IMR-90 (cell line): ENCODE measurements around the gene ADRA1B. TPM values are rescaled to one million over a fixed set of nuclear protein-coding genes. Genes with fewer than 3 reads are reported as not detected.

Experiments used
- ATAC-seq: fragments of 200-7000 bp; cut with Tn5 transposase; 2 replicates; pipeline ENCODE4 v1.9.1; 2020; ENCODE audit warnings: low read depth, mild to moderate bottlenecking, moderate library complexity
- BruUV-seq: library from RNA; stranded (reverse); fragments of 400-500 nt; replicated peaks from 2 replicates; lab custom pipeline; 2021; lab: Mats Ljungman, UMichigan
- CTCF ChIA-PET: fragments of 300-600 bp; formaldehyde crosslinking; extraction: SDS; loops from one replicate; lab custom pipeline; 2021; ENCODE audit warnings: antibody characterized with exemption; lab: Yijun Ruan, JAX
- POLR2A ChIA-PET: fragments of 300-600 bp; sonication (Branson Sonifier 250); formaldehyde crosslinking; loops from one replicate; lab custom pipeline; 2022; ENCODE audit warnings: antibody characterized with exemption; ENCODE audit not compliant: unreplicated experiment; lab: Charles Lee
- DNase-seq: peaks from one replicate; pipeline ENCODE4 v3.0.0; 2013
- H2AFZ ChIP-seq: replicated peaks from 2 replicates; pipeline ENCODE3; 2013; ENCODE audit warnings: low read length, mild to moderate bottlenecking; ENCODE audit not compliant: poor library complexity
- H2AK5ac ChIP-seq: 2 replicates; pipeline ENCODE4 v1.6.1; 2013; ENCODE audit warnings: low read depth, low read length, inconsistent platforms
- H2AK9ac ChIP-seq: replicated peaks from 2 replicates; pipeline ENCODE3; 2013; ENCODE audit warnings: mild to moderate bottlenecking, low read depth, low read length, moderate library complexity; ENCODE audit not compliant: poor library complexity
- H2BK120ac ChIP-seq: 2 replicates; pipeline ENCODE4 v1.6.1; 2013; ENCODE audit warnings: low read depth, low read length, inconsistent platforms
- H2BK15ac ChIP-seq: 3 replicates; pipeline ENCODE4 v1.6.1; 2013; ENCODE audit warnings: low read depth, low read length, inconsistent platforms
- H2BK20ac ChIP-seq: 2 replicates; pipeline ENCODE4 v1.6.1; 2013; ENCODE audit warnings: low read depth, mild to moderate bottlenecking, inconsistent platforms, low read length, moderate library complexity
- H2BK5ac ChIP-seq: 2 replicates; pipeline ENCODE4 v1.6.1; 2013; ENCODE audit warnings: mild to moderate bottlenecking, low read depth, low read length, inconsistent platforms; ENCODE audit not compliant: poor library complexity, severe bottlenecking
- H3K14ac ChIP-seq: replicated peaks from 2 replicates; pipeline ENCODE4 v1.6.1; 2013; ENCODE audit warnings: low read depth, low read length, inconsistent platforms
- H3K18ac ChIP-seq: 2 replicates; pipeline ENCODE4 v1.6.1; 2013; ENCODE audit warnings: low read depth, low read length, control low read depth
- H3K23ac ChIP-seq: 2 replicates; pipeline ENCODE4 v1.6.1; 2013; ENCODE audit warnings: low read depth, low read length, inconsistent platforms
- H3K27ac ChIP-seq: 2 replicates; pipeline ENCODE4 v1.5.1; 2013; ENCODE audit warnings: mild to moderate bottlenecking, control low read depth, low read length; ENCODE audit not compliant: insufficient read depth
- H3K27me3 ChIP-seq: 2 replicates; pipeline ENCODE4 v1.6.1; 2013; ENCODE audit warnings: low read length; ENCODE audit not compliant: control insufficient read depth, insufficient read depth
- H3K36me3 ChIP-seq: 2 replicates; pipeline ENCODE4 v1.6.1; 2013; ENCODE audit warnings: low read length, mixed read lengths; ENCODE audit not compliant: control insufficient read depth, insufficient read depth
- H3K4ac ChIP-seq: 2 replicates; pipeline ENCODE4 v1.6.1; 2013; ENCODE audit warnings: low read depth, low read length, inconsistent platforms
- H3K4me1 ChIP-seq: 2 replicates; pipeline ENCODE4 v1.6.1; 2013; ENCODE audit warnings: low read length, mixed read lengths; ENCODE audit not compliant: control insufficient read depth, insufficient read depth
- H3K4me2 ChIP-seq: 2 replicates; pipeline ENCODE4 v1.6.1; 2013; ENCODE audit warnings: low read depth, mild to moderate bottlenecking, control low read depth, low read length, moderate library complexity
- H3K4me3 ChIP-seq: 2 replicates; pipeline ENCODE4 v1.5.1; 2013; ENCODE audit warnings: low read depth, mild to moderate bottlenecking, control low read depth, low read length, moderate library complexity; ENCODE audit not compliant: insufficient read depth
- H3K56ac ChIP-seq: 2 replicates; pipeline ENCODE4 v1.6.1; 2013; ENCODE audit warnings: low read length, inconsistent platforms; ENCODE audit not compliant: insufficient read depth; ENCODE audit errors: extremely low read depth
- H3K79me1 ChIP-seq, 2 experiments: 2 replicates each; pipeline ENCODE4 v1.6.1; 2013; ENCODE audit warnings: low read length in 2 of 2, inconsistent platforms in 1 of 2, low read depth in 1 of 2
- H3K9ac ChIP-seq: 2 replicates; pipeline ENCODE4 v1.6.1; 2013; ENCODE audit warnings: low read depth, low read length, control low read depth
- H3K9me1 ChIP-seq: 2 replicates; pipeline ENCODE4 v1.6.1; 2013; ENCODE audit warnings: low read length, inconsistent platforms; ENCODE audit not compliant: insufficient read depth
- H3K9me3 ChIP-seq: 2 replicates; pipeline ENCODE4 v1.6.1; 2013; ENCODE audit warnings: low read length; ENCODE audit not compliant: control insufficient read depth, insufficient read depth
- H4K20me1 ChIP-seq: 2 replicates; pipeline ENCODE4 v1.6.1; 2013; ENCODE audit warnings: low read length, inconsistent platforms; ENCODE audit not compliant: insufficient read depth
- H4K5ac ChIP-seq: 2 replicates; pipeline ENCODE4 v1.6.1; 2013; ENCODE audit warnings: mild to moderate bottlenecking, low read depth, low read length, control low read depth
- H4K8ac ChIP-seq, 2 experiments: 2 replicates each; pipeline ENCODE4 v1.6.1; 2013; ENCODE audit warnings: low read depth in 2 of 2, low read length in 2 of 2, control low read depth in 1 of 2, inconsistent platforms in 1 of 2
- H4K91ac ChIP-seq: 2 replicates; pipeline ENCODE4 v1.6.1; 2013; ENCODE audit warnings: low read depth, low read length, inconsistent platforms; ENCODE audit not compliant: insufficient read depth
- CHD1 ChIP-seq: IDR thresholded peaks from 2 replicates; pipeline ENCODE4 v1.6.1; 2012; ENCODE audit warnings: low read depth, low read length, improper control_type of control experiment
- CTCF ChIP-seq: conservative IDR thresholded peaks from 2 replicates; pipeline ENCODE4 v1.5.1; 2012; ENCODE audit warnings: mild to moderate bottlenecking, low read depth, low read length, improper control_type of control experiment
- ELK1 ChIP-seq: fragments of 150-350 bp; IDR thresholded peaks from 2 replicates; pipeline ENCODE4 v1.6.1; 2016; ENCODE audit warnings: low read depth, mild to moderate bottlenecking, low read length, moderate library complexity, borderline replicate concordance
- MAFK ChIP-seq: IDR thresholded peaks from 2 replicates; pipeline ENCODE4 v1.6.1; 2012; ENCODE audit warnings: low read depth, low read length, improper control_type of control experiment
- MAZ ChIP-seq: IDR thresholded peaks from 2 replicates; pipeline ENCODE4 v1.6.1; 2012; ENCODE audit warnings: low read depth, mild to moderate bottlenecking, low read length, improper control_type of control experiment, moderate library complexity, borderline replicate concordance
- MXI1 ChIP-seq: IDR thresholded peaks from 2 replicates; pipeline ENCODE4 v1.6.1; 2012; ENCODE audit warnings: low read depth, mild to moderate bottlenecking, low read length, moderate library complexity, borderline replicate concordance
- RCOR1 ChIP-seq: IDR thresholded peaks from 2 replicates; pipeline ENCODE4 v1.6.1; 2012; ENCODE audit warnings: mild to moderate bottlenecking, low read length, improper control_type of control experiment; ENCODE audit not compliant: insufficient replicate concordance
- RFX5 ChIP-seq: IDR thresholded peaks from 2 replicates; pipeline ENCODE4 v1.8.0; 2012; ENCODE audit warnings: low read depth, mild to moderate bottlenecking, low read length, moderate library complexity
- SMC3 ChIP-seq: fragments of 150-350 bp; IDR thresholded peaks from 2 replicates; pipeline ENCODE4 v1.6.1; 2016; ENCODE audit warnings: low read depth, mild to moderate bottlenecking, antibody characterized with exemption, low read length, moderate library complexity
- USF2 ChIP-seq: fragments of 150-350 bp; IDR thresholded peaks from 2 replicates; pipeline ENCODE4 v1.6.1; 2017; ENCODE audit warnings: mild to moderate bottlenecking, antibody characterized with exemption, low read length, low read depth
- WGBS, 2 experiments: methylation state at CpG; one replicate each; pipeline versions ENCODE4 v1.1.5 to v1.1.7; 2013; ENCODE audit warnings: missing lambda C conversion rate in 2 of 2; ENCODE audit not compliant: insufficient read length in 1 of 2; ENCODE audit errors: extremely low coverage in 2 of 2; 5-methylcytosine and 5-hydroxymethylcytosine counted together
- dilution Hi-C: fragments of 300-500 bp; cut with HindIII; formaldehyde crosslinking; loops from one replicate; pipeline ENCODE4 v1.14.3; 2018; ENCODE audit warnings: low sequenced_read_pairs; ENCODE audit not compliant: unreplicated experiment
- in situ Hi-C: fragments of 300-500 bp; cut with MboI; formaldehyde crosslinking; loops from 3 replicates; pipeline ENCODE4 v1.14.3; 2019; ENCODE audit warnings: low sequenced_read_pairs, inconsistent platforms, mixed read lengths
- intact Hi-C: fragments of 100-400 bp; cut with micrococcal nuclease; formaldehyde crosslinking; loops from 2 replicates; pipeline ENCODE4 v1.10.0; 2022
- polyA plus RNA-seq, 3 experiments: library from polyadenylated mRNA; depleted of rRNA; stranded (reverse); fragments of >200 nt; gene quantifications; 2 replicates each; pipeline ENCODE4 v1.2.3, GENCODE V29; 2012; ENCODE audit warnings: low replicate concordance in 1 of 3
- total RNA-seq: library from RNA; depleted of rRNA; stranded (reverse); fragments of >200 nt; gene quantifications from 2 replicates; pipeline ENCODE4 v1.2.3, GENCODE V29; 2012

ADRA1B gene
- total and polyA plus RNA-seq, 2 of the 4 experiments (the other 2 are of a cell fraction) = 0.18 to 1.5 TPM

GRCh38 chr5:160007514-160007913 is 91.2 kb downstream of the ADRA1B start:
- no peak overlapping the region for H3K9ac ChIP-seq
- H2AK9ac ChIP-seq = no peak overlapping the region
- ChIA-PET POLR2A (no interaction called here), CTCF (interaction anchor here (0.6 to 1.1 kb wide), 2 partner anchors 9 to 14 kb away, joined by 3 to 5 read pairs; no protein-coding TSS in a partner anchor)
- DNase-seq (no peak), ATAC-seq (no peak)
- H4K8ac ChIP-seq = no peak overlapping the region
- H3K36me3 ChIP-seq = peaks cover 4% of the 10 kb centered on the region; the same call in 1 of the 2 replicates
- H3K4ac ChIP-seq = no peak overlapping the region
- H2BK5ac ChIP-seq = no peak overlapping the region
- no peak overlapping the region for H4K5ac ChIP-seq
- no peak overlapping the region for H3K27ac ChIP-seq
- dilution Hi-C loops (loop anchor here (25.0 kb wide), 1 partner anchor 355 kb away; the partner anchor contains the start of gene C1QTNF2), intact Hi-C loops (no loop called here), in situ Hi-C loops (no loop called here)
- no peak overlapping the region for H2BK20ac ChIP-seq
- H3K23ac ChIP-seq = no peak overlapping the region
- H3K18ac ChIP-seq = no peak overlapping the region
- no peak overlapping the region for H2AFZ ChIP-seq
- no peaks in the 10 kb centered on the region for H3K9me3 ChIP-seq
- H2BK120ac ChIP-seq = no peak overlapping the region
- no peak overlapping the region for H2BK15ac ChIP-seq
- no peak overlapping the region for H2AK5ac ChIP-seq
- no peaks in the 10 kb centered on the region for H3K27me3 ChIP-seq
- H4K20me1 ChIP-seq = no peaks in the 10 kb centered on the region
- no peak overlapping the region for H3K14ac ChIP-seq
- no TSS peak for BruUV-seq
- no peaks in the 10 kb centered on the region for H3K9me1 ChIP-seq
- H3K56ac ChIP-seq = no peak overlapping the region
- H3K4me3 ChIP-seq = no peak overlapping the region
- whole genome bisulfite sequencing, 2 experiments = no CpG with 5 or more reads among the region's 3 CpGs
- no peak overlapping the region for H4K91ac ChIP-seq
- peaks cover 1% of the 10 kb centered on the region for H3K4me1 ChIP-seq
- no peak for TF ChIP-seq SMC3
- TF ChIP-seq ELK1 = no peak
- TF ChIP-seq MAZ = no peak
- no peak for TF ChIP-seq MXI1
- no peak for TF ChIP-seq CTCF
- no peak for TF ChIP-seq CHD1
- no peak for TF ChIP-seq MAFK
- no peak for TF ChIP-seq USF2
- TF ChIP-seq RCOR1 = no peak
- TF ChIP-seq RFX5 = no peak
- peaks cover 15 to 22% of the 10 kb centered on the region in 2 experiments for H3K79me1 ChIP-seq
- no peak overlapping the region for H3K4me2 ChIP-seq
